Measurements from ENCODE around the gene APOE.
"Not testable (repeated sequence)": the region's sequence is repeated elsewhere in the genome, so short reads cannot be mapped to it uniquely, and the experiment has no call there.

Gene APOE

DNA sequence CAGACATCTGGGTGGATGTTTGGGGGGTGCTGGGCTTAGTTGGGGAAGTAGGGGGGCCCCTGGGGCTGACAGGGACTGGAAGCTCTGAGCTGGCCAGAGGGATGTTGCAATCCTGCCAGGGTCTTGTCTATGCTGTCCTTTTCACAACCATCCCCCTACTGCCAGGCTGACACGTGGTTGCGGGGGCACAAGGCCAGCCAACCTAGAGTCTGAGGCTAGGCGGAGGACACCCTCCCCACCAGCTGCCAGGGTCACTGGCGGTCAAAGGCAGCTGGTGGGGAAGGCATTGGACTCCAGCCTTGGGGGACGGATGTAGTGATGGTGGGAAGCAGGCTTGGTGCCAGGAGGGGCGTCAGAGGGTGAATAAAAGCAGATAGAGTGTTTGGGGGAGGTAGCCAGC, 7.3 kb downstream of the APOE start:
- DNase-seq: no peak

GRCh38 chr19:44913512-44914432, 8.2 kb downstream of the APOE start:
- DNase-seq: not testable (repeated sequence)

DNA sequence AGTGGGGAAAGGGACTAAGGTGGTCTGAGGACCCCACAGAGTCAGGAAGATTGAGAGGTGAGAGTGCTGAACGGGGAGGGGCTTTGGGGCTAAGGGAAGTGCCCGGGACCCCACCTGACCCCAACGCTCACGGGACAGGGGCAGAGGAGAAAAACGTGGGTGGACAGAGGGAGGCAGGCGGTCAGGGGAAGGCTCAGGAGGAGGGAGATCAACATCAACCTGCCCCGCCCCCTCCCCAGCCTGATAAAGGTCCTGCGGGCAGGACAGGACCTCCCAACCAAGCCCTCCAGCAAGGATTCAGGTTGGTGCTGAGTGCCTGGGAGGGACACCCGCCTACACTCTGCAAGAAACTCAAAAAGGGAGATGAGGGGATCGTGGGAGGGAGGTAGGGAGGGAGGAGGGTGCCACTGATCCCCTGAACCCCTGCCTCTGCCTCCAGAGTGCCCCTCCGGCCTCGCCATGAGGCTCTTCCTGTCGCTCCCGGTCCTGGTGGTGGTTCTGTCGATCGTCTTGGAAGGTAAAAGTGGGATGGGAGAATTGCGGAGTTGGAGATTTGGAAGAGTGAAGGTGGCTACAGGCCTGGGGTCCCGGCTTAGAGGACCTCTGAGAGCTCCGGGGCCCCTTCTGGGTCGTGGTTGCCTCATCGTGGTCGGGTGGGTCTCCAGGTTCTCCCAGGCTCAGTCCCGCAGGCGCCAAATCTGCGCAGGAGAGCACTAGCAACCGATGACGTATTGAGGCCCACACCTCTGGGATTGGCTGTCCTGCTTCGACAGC, 9.0 kb downstream of the APOE start, which contains the start of gene APOC1:
TSS of gene APOC1 (plus strand) at position 176 of the 774 bp plus-strand sequence. CDS start at position 460, 284 bp downstream.
- peak; percentile 29 to 87 (median 66) for DNase-seq

DNA sequence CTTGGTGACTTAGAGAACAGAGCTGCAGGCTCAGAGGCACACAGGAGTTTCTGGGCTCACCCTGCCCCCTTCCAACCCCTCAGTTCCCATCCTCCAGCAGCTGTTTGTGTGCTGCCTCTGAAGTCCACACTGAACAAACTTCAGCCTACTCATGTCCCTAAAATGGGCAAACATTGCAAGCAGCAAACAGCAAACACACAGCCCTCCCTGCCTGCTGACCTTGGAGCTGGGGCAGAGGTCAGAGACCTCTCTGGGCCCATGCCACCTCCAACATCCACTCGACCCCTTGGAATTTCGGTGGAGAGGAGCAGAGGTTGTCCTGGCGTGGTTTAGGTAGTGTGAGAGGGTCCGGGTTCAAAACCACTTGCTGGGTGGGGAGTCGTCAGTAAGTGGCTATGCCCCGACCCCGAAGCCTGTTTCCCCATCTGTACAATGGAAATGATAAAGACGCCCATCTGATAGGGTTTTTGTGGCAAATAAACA, 18.7 kb downstream of the APOE start:
- DNase-seq: no peak

DNA sequence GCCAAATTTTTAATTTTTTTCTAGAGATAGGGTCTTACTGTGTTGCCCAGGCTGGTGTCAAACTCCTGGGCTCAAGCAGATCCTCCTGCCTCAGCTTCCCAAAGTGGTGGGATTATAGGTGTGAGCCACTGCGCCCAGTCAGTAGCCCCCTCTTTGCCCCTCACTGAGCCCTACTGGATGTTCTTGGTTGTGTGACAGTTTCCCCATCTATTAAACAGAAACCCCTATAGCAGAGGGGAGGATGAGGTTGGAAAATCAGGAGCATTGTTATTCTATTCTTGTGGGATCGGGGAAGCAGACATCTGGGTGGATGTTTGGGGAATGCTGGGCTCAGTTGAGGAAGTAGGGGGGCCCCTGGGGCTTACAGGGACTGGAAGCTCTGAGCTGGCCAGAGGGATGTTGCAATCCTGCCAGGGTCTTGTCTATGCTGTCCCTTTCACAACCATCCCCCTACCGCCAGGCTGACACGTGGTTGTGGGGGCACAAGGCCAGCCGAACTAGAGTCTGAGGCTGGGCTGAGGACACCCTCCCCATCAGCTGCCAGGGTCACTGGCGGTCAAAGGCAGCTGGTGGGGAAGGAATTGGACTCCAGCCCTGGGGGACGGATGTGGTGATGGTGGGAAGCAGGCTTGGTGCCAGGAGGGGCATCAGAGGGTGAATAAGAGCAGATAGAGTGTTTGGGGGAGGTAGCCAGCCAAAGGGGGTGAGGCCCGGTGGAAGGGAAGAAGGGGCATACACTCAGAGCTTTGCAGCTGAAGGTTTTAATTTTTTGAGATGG, 19.7 kb downstream of the APOE start:
- DNase-seq: no peak

GRCh38 chr19:44926245-44927077, 20.9 kb downstream of the APOE start:
- not testable (repeated sequence) for DNase-seq

GRCh38 chr19:44927746-44928145, 22.1 kb downstream of the APOE start:
- DNase-seq: no peak

DNA sequence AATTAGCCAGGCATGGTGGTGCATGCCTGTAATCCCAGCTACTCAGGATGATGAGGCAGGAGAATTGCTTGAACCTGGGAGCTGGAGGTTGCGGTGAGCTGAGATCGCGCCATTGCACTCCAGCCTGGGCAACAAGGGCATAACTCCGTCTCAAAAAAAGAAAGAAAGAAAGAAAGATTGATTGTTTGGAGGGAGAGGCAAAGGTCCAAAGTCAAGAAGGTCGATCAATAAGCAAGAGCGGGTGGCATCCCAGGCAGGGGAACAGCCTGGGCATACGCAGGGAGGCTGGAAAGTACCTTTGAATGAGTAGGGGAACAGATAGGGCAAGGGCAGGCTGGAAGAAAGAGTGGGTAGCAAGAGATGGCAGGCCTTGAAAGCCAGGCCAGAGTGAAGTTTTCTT, 24.5 kb downstream of the APOE start:
- DNase-seq: no peak

DNA sequence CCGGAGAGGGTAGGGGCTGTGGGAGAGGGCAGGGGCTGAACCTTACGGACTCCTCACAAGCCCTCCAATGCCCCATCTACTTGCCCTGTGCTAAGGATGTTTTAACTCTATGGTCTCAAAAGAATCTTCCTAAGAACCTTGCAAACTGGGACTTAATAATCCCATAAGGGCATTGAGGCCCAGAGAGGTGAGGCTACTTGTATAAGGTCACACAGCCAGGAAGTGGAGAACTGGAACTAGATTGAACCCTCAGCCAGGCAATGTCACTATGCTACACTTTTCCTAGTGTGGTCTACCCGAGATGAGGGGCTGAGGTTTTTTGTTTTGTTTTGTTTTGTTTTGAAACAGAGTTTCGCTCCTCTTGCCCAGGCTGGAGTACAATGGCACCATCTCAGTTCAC, 25.9 kb downstream of the APOE start:
- DNase-seq: no peak

DNA sequence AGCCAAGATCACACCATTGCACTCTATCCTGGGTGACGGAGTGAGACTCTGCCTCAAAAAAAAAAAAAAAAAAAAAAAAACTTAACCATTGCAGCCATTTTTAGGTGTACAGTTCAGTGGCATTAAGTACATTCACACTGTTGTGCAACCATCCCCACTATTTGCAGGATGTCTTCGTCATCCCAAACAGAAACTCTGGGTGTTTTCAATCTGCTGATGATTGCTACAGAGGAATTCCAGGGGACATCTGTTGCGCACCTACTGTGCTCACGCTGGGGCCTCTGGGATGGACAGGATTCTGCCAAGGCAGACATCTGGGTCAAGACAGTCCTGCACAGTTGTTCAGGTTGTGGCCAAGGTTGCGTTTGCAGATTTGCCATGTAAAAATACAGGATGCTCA, 34.1 kb downstream of the APOE start:
- DNase-seq: no peak

- DNase-seq: no peak
Observed at GRCh38 chr19:44942067-44942571, 36.5 kb downstream of the APOE start, which contains the start of gene APOC4. Gene APOC4, plus strand, starts transcription at chr19:44942237. Its CDS starts 41 bp downstream, at chr19:44942278.

- no peak for DNase-seq
Observed at GRCh38 chr19:44943801-44944249, 38.2 kb downstream of the APOE start.

DNA sequence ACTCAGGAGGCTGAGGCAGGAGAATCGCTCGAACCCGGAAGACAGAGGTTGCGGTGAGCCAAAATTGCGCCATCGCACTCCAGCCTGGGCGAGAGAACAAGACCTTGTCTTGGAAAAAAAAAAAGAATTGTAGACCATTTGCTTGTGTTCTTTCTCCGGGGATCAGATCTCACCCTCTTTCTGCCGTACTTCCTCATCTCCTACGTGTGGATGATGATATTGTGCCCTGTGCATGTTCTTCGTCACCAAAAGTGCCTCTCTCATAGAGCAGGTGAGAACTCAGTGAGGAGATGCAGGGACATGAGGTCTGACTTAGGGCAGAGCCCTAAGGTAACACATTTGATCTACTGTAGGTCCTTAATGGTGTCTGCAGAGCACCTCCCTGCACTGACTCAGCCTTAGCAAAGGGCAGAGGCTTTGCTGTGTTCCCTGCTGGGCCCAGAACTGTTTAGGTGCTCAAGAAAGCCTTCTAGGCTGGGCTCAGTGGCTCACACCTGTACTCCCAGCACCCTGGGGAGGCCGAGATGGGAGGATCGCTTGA, 41.5 kb downstream of the APOE start:
- no peak for DNase-seq

- no peak for DNase-seq
Observed at GRCh38 chr19:44948237-44948636, 42.6 kb downstream of the APOE start.

GRCh38 chr19:44948763-44949374, 43.3 kb downstream of the APOE start:
- no peak for DNase-seq

- DNase-seq: no peak
Observed at GRCh38 chr19:44949550-44949949, 44.0 kb downstream of the APOE start.

DNA sequence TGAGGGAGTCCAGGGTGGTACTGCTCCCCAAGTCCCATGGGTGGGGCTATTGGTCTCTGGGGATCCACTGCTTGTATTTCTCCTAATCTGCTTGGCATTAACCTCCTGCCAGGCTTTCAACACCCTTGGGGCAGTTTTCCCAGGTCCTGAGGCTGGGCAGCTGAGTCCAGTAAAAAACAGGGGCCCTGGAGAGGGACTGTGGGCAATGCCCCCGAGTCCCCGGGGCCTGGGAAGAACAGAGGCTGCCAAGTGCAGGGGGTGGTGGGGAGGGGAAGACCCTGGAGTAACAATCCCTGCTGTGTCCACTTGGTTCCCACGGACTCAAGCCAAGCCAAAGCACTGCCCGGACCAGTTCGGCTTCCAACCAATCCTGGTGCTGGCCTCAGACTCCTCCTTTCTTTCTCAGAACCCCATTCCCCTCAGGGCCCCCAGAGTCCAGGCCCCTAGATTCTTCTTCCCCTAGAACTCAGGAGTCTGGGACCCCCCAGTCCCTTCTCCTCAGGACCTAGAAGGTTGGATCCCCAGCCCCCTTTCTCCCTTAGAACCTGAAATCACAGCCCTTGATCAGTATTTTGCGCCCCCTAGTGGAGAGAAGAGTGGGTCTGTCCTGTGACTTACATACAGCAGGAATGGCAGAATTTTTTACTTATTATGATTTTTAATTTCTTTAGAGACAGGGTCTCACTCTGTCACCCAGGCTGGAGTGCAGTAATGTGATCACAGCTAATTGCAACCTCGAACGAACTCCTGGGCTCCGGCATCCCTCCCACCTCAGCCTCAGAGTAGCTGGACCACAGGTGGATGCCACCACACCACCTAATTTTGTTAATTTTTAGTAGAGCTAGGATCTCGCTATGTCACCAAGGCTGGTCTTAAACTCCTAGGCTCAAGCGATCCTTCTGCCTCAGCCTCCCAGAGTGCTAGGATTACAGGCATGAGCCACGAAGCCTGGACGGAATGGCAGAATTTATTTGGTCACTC, 45.9 kb downstream of the APOE start:
- peak in 4 of 5 experiments; percentile 29 to 74 (median 48) for DNase-seq

DNA sequence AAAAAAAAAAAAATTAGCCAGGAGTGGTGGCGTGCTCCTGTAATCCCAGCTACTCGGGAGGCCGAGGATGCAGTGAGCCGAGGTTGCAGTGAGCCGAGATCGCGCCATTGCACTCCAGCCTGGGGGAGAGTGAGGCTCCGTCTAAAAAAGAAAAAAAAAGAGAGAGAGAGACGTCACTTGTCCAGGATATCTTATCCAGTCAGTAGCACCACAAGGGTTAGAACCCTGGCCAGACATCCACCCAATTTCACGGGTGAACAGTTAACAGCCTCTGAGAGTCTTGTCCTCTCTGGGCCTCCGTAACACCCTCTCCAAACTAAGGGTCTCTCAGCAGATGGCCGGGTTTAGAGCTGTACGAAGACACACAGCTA, 48.7 kb downstream of the APOE start:
- DNase-seq: no peak
